CD4-positive, alpha-beta T cell treated with Interferon gamma for 1 hour (primary cell): ENCODE measurements around the gene SCO2.
"Not testable (repeated sequence)": the region's sequence is repeated elsewhere in the genome, so short reads cannot be mapped to it uniquely, and the experiment has no call there.

Source experiments
- DNase-seq: peaks from one replicate; pipeline ENCODE4 v3.0.0-alpha.2; 2020

SCO2 gene

GRCh38 chr22:50530877-50531545 is 5.6 kb upstream of the SCO2 start:
- peak; percentile 91 for DNase-seq

GRCh38 chr22:50530580-50530876 is 5.1 kb upstream of the SCO2 start:
- DNase-seq, result no peak

- peak; percentile 81 for DNase-seq
These were observed 4.6 kb upstream of the SCO2 start, which contains the start of gene TYMP for GRCh38 chr22:50529897-50530579. TYMP (minus strand) TSS chr22:50530012; CDS start chr22:50529709, 303 bp downstream.

GRCh38 chr22:50529416-50529896 is 4.1 kb upstream of the SCO2 start:
- no peak for DNase-seq

DNA sequence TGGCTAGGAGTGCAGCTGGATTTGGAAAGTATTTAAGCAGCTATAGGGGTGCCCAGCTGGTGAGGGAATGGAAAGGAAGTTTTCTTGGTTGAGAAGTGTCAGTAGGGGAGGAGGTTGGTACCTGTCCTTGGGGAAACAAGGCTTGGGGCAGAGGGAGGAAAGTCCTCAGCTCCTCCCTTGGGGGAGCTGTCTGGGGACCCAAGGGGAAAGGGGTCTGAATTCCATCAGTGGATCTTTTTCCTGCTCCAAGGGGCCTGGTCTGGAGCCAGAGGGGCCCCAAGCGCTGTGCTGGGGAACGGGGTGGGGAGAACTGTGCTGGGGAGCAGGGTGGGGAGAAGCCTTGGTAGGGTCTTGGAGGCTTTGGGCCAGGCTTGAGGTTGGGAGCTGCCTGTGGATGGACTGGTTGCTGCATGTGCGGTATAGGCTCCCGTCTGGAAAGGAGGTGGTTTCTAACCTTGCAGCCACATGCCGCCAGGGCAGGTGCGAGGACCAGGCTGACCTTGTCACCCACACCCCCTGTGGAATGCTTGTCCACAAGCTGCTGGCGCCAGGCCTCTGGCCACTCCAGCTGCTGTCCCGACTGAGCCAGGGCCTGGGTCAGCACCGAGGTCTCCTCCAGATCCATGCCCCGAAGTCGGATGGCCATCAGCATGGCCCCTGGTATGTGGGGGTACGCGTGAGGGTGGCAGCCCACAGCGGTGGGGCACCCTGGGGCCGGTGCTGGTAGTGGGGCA is 3.5 kb upstream of the SCO2 start:
- DNase-seq, result no peak

- no peak for DNase-seq
These were observed 2.7 kb upstream of the SCO2 start for GRCh38 chr22:50527921-50528681.

DNA sequence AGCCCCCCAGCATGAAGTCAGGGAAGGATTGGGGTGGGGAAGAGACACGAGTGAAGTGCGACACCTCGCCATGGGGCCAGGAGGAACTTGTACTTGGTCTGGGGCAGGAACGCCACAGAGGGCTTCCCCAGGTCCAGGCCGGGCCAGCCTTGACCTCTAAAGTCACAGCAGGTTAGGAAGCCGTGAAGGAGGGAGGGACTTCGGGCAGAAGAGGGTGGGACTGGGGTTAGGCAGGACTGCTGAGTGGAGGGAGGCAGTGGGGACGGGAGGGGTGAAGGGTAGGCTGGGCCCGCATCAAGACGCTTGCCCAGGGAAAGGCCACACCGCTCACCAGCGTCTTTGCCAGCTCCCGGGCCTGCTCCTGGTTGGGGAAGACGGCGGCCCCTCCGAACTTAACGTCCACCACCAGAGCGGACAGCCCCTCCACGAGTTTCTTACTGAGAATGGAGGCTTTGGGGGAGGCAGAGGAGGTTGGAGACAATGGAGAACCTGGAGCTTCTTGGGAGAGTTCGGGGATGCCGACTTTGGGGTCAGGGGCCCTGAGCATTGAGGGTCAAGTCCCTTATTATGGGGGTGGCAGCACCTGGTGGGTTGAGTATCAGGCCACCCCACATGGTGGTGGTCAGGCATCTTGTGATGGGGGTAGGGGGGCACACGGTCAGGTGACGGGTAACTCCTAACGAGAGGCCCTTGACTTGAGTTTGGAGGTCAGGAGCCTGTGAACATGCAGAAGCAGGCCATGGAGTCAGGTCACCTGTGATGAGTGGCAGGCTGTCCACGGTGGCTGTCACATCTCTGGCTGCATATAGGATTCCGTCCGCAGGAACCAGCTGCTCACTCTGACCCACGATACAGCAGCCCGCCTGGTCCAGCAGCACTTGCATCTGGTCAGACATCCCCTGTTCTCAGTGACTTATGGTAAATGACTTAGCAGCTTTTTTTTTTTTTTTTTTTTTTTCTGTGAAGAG is 1.7 kb upstream of the SCO2 start:
- peak; percentile 73 for DNase-seq

DNA sequence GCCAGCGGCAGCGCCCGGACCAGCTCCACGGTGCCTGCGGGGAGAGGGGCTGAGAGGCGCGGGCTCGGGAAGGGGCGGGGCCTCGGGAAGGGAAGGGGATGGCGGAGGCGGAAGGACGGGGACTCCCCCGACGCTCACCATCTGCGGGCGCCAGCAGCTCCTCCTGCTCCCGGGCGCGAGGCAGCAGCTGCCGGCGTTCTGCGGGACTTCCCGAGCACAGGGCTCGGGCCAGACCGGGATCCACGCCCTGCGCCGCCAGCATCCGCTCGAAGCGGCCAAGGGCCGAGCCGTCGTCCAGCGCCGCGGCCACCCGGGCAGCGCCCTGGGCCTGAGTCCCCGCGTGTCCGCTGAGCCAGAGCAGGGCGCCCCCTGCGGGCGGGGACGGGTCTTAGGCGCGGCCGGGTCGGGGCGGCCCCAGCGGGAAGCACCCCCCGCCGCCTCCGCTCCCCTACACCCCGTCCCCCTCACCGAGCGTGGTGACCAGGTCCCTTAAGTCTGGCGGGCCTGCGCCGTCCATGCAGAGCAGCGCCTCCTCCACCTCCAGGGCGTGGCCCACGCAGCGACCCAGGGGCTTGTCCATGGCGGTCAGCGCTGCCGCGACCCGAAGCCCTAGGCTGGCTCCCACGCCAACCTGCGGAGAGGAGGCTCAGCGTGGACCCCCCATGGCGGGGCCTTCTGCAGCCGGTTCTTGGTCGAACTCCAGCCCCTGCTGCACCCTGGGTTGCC is 873 bp upstream of the SCO2 start:
- DNase-seq, result peak; percentile 86

GRCh38 chr22:50525858-50526107 is 385 bp upstream of the SCO2 start:
- DNase-seq, result no peak

DNA sequence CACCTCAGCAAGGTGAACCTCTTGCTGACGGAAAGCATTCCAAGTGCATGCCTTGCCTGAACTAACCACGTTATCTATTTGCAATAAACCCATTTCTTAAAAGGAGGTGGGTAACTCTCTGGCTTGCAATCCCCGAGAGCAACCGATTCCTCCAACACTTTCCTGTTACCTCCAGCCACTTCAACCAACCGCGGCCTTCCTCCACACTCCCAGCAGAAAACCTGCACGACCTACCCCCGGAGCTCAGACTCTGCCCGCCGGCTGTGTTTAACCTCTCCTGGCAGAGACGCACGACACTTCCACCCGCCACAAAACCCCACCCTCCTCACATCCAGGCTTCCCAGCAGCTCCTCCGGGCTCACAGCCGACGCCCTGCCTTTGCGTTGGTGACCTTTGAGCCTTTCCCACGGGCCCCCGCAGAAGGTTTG is 708 bp downstream of the SCO2 start:
- no peak for DNase-seq

- no peak for DNase-seq
These were observed 1.4 kb downstream of the SCO2 start for GRCh38 chr22:50523806-50524675.

DNA sequence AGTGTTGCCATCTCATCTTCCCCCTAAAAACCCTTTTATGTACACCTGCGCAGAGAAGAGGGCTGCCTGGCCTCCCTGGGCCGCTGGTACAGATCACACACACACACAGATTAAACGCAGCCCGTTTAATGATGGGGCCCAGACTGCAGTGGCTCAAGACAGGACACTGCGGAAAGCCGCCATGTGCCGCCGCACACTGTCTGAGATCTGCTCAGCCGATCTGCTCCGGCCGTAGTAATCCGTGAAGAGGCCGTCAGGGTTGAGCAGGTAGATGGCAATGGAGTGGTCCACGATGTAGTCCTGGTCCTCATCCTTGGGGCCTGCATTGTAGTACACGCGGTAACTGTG is 2.0 kb downstream of the SCO2 start:
- DNase-seq, result no peak

DNA sequence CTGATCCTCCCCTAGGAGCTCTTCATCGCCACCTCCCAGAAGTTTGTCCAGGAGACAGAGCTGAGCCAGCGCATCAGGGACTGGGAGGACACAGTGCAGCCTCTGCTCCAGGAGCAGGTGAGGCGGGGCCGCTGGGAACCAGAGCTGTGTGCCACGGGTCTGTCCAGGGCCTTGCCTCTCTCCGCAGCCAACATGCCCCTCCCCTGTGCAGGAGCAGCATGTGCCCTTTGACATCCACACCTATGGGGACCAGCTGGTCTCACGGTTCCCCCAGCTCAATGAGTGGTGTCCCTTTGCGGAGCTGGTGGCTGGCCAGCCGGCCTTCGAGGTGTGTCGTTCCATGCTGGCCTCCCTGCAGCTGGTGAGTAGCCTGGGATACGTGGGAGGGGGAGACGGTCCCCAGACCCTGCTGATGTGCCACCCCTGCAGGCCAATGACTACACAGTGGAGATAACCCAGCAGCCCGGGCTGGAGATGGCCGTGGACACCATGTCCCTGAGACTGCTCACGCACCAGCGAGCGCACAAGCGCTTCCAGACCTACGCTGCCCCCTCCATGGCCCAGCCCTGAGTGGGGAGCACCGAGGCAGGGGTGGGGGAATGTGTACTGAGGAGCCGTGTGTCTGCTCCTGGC is 2.5 kb downstream of the SCO2 start:
- no peak for DNase-seq

- DNase-seq, result no peak
These were observed 3.1 kb downstream of the SCO2 start for GRCh38 chr22:50522208-50522805.

- DNase-seq, result no peak
These were observed 3.7 kb downstream of the SCO2 start for GRCh38 chr22:50521710-50522109.

GRCh38 chr22:50520826-50521453 is 4.5 kb downstream of the SCO2 start:
- DNase-seq, result no peak

GRCh38 chr22:50520184-50520583 is 5.2 kb downstream of the SCO2 start:
- not testable (repeated sequence) for DNase-seq

- no peak for DNase-seq
These were observed 6.2 kb downstream of the SCO2 start for GRCh38 chr22:50519151-50519550.

DNA sequence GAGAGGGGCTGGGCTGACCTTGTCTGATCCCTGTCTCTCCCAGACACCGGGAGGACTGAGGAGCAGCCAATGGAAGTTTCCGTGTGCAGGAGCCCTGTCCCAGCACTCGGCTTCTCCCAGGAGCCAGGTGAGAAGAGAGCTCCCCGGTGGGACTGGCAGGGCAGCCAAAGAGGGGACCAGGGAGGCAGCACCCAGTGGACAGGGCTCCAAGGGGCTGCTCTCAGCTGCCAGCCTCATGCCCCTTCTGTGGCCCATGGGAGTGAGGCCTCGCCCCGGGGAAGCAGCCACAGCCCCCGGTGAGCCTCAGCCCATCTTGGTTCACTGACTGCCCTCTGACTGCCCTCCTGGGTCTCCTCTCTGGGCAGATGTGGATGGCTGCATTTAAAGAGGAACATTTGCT is 6.8 kb downstream of the SCO2 start:
- DNase-seq, result no peak
